ENCODE data around the gene KCNAB3.

GRCh38 chr17:7940743-7941142, 11.1 kb upstream of the KCNAB3 start:
- no peak for TF ChIP-seq CTCF (IDR thresholded peaks at IDR 0.05)
- TF ChIP-seq POLR2A (IDR thresholded peaks at IDR 0.05): no peak
- no peak for TF ChIP-seq EP300 (IDR thresholded peaks at IDR 0.05)
